Right ventricle myocardium superior (tissue), 1 donor: ENCODE results near the gene EPB41. TPM values are rescaled to one million over a fixed set of nuclear protein-coding genes. Genes with fewer than 3 reads are reported as not detected.
"Not testable (repeated sequence)": the region's sequence is repeated elsewhere in the genome, so short reads cannot be mapped to it uniquely, and the experiment has no call there.

Source experiments
- ATAC-seq: fragments of 200-7000 bp; cut with Tn5 transposase; one replicate; pipeline ENCODE4 v1.9.1; 2020; ENCODE audit warnings: mild to moderate bottlenecking; ENCODE audit not compliant: poor library complexity
- DNase-seq: peaks from one replicate; pipeline ENCODE4 v3.0.0-alpha.2; 2020
- intact Hi-C: fragments of 100-400 bp; cut with DNase I; formaldehyde crosslinking; loops from one replicate; pipeline ENCODE4 v1.11.2; 2022
- total RNA-seq: library from RNA; stranded (reverse); fragmentation: NEBNext Ultra II Directional; extraction: Animal tissue kit (Norgen Biotek cat#: 25700); gene quantifications from one replicate; pipeline ENCODE4 v1.2.1, GENCODE V29; 2021
- donor health status: DM: no; HTN: yes; CAD: no; lungs with severe emphysema.

Gene EPB41
- total RNA-seq, 1 donor from 2014 or later, result 24.0 TPM

DNA sequence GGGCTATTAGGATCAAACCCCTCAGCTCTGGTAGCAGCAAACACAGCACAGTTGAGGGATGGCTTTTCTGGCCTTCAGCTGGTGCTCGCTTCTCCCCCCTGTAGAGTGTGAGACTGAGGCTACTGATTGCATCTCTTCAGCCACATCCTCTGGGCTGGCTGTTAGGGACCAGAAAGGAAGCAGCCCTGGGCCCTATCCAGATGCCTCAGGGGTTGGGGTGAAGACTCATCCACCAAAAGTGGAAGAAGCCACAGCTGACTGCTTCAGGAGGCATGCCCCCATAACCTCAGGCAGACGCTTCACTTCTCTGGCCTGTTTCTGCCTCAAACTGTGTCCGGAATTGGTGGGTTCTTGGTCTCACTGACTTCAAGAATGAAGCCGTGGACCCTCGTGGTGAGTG lies 215.5 kb downstream of the EPB41 start:
- DNase-seq (no peak), ATAC-seq (no peak)
- intact Hi-C loops, result no loop called here

GRCh38 chr1:29131056-29131455 lies 216.7 kb downstream of the EPB41 start:
- DNase-seq, intact Hi-C loops, ATAC-seq: not testable (repeated sequence)

- ATAC-seq, result peak; percentile 29
- peak; percentile 51 for DNase-seq
- intact Hi-C loops, result no loop called here
Measured at GRCh38 chr1:29133861-29134694, 219.7 kb downstream of the EPB41 start.

DNA sequence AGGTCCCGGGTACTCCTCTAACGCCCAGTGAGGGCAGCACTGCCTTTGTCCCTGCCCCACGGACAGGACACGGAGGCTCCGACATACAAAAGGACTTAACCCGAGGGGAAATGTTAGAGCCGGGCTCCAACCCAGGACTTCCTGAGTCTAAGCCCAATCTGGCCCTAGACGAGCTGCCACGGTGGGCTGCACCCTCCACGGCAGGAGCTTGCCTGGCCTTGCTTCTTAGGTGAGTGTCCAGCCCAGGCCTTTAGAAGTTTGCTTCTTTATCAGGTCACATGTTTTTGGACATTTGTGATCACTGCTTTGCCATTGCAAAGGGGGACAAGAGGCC lies 220.3 kb downstream of the EPB41 start:
- ATAC-seq (peak; percentile 16), DNase-seq (no peak)
- intact Hi-C loops, result no loop called here

DNA sequence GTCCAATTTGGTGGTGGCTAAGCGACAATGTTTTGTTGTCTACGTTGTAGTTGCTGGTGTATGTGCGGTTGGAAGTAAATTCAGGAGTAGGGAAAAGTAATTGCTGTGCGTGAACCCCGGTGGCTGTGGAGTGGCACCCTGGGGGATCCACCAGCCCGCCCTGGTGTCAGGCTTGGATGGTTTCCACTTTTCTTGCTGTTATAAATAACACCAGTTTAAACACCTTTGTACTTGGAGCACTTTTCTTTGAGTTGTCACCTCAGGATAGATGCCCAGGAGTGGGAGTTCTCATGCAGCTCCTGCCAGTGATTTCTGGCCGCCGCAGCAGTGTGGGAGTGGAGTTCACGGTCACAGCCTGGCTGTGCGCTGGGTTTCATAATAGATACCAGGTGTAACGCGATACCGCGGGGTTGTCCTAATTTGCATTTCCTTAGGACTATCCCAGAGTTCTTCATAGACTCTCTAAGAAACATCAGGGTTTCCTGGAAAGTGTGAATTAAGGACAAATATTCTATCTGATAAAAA lies 222.1 kb downstream of the EPB41 start:
- intact Hi-C loops, result no loop called here
- DNase-seq (no peak), ATAC-seq (peak; percentile 40)

DNA sequence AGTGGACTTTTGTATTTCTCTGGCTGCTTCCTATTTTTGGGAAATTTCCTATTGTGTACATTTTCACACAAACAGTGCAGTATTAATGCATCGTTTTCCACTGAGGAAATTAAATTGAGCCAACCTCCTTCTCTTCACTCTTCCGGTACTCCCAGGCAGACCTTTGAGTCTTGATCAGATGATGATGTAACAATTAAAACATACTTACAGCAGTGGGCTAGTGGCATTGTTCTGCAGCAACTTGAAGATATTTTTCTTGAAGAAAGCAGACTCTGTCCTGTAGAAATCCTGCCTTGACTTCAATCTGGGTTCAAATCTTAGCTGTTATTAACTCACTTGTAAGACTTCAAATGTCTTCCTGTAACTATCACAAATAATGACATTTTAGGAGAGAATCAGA lies 228.3 kb downstream of the EPB41 start:
- DNase-seq, result no peak
- no peak for ATAC-seq
- intact Hi-C loops, result no loop called here

DNA sequence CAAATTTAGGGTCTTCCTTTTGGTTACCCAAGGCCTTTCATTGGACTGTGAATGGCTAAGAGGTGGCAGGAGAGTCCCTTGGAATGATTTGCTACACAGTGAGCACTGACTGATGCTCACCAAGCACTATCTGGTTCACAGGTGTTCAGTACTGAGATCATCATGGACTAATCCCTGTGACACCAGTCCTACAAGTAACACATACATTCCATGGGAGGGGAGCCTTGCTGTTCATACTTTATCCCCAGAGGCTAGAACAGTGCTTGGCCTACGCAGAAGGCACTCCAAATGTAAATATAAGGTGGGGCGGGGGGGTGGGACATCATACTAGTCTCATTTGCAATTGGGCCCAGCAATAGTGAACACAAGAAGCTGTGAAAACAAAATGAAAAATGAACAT lies 229.8 kb downstream of the EPB41 start:
- DNase-seq, result no peak
- intact Hi-C loops, result no loop called here
- ATAC-seq, result no peak

DNA sequence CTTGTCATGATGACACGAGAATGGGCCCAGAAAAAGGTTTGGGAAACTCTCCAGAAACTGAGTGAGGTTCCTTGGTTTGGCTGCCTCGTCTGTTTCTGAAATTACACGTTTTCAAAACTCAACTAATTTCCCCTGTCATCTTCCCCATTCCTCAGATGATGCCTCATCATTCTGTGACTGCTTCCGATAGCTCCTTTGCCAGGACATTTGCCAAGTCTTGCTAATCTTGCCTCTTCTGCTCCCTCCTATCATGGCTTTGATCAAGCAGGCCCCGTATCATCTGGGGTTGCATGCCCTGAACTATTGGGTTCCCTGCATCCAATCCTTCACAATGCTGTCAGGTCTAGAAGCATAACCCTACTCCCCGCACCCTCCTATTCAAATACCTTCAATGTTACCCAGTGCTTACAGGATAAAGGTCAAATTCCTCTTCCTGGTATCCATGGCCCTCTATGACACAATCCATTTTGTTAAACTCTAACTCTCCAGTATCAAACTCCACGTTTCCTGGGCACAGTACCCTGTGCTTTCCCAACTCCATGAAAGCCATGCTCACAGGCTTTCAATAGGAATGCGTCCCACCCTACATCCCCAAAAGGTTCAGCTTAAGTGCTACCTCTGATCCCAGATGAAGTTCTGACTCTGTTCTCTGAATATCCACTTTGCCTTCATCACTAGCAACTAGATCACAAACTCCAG lies 231.5 kb downstream of the EPB41 start:
- intact Hi-C loops, result no loop called here
- no peak for DNase-seq
- peak; percentile 43 for ATAC-seq

DNA sequence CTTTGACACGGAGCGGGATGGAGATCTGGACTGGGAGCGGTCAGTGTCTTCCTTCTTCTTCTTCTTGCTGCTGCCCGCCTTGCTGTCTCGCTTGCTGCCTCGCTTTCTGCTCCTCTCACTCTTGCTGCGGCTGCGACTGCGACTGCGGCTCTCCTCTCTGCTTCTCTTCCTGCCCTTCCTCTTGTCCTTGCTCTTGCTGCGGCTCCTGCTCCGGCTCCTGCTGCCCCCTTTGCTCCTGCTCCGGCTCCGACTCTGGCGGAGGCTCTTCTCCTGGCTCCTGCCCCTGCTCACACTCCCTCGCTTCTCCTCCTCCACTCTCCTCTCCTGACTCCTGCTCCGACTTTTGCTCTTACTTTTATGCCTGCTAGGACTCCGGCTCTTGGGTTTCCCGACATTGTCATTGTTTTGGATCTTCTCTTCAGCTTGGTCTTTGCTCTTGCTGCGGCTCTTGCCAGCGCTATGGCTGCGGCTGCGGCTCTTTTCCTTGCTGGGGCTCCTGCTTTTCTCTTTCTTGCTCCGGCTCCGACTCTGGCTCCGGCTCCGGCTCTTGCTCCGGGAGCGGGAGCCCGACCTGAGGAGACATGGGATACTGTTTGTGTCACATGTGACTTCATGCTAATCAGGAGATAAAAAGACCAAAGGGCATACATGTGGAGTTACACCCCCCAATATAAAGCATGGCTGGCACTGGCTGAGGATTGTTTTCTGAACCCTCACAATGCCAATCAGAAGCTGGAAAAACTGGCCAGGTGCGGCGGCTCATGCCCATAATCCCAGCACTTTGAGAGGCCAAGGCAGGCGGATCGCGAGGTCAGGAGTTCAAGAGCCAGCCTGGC lies 234.5 kb downstream of the EPB41 start:
- ATAC-seq (no peak), DNase-seq (no peak)
- intact Hi-C loops, result no loop called here

GRCh38 chr1:29150346-29150745 lies 236.0 kb downstream of the EPB41 start:
- intact Hi-C loops, DNase-seq, ATAC-seq: not testable (repeated sequence)

- no peak for DNase-seq
- intact Hi-C loops, result no loop called here
- ATAC-seq, result no peak
Measured at GRCh38 chr1:29152046-29152805, 237.9 kb downstream of the EPB41 start.

GRCh38 chr1:29156543-29157268 lies 242.3 kb downstream of the EPB41 start:
- ATAC-seq, result peak; percentile 62
- DNase-seq, result no peak
- intact Hi-C loops, result no loop called here

GRCh38 chr1:29157269-29157601 lies 242.9 kb downstream of the EPB41 start:
- ATAC-seq, result no peak
- intact Hi-C loops, result no loop called here
- no peak for DNase-seq

DNA sequence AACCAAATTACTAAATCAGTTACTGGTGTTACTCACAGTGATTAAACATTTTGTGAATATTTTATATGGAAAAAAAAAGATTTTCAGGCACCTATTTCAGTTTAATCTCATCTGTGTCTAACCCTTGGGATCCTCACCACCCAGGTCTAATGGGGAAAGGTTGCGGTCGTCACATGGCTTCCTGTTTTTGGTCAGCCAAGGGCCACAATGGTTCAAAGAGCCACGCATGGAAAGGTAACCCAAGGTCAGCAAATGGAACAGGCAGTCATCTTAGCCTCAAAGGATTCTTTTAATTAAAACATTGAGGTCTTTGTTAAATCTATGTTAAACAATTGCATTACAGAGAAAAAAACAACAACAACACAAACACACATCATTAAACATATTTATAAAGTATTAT lies 245.4 kb downstream of the EPB41 start:
- ATAC-seq, result no peak
- no peak for DNase-seq
- intact Hi-C loops, result no loop called here

- no peak for ATAC-seq
- DNase-seq, result no peak
- intact Hi-C loops, result no loop called here
Measured at GRCh38 chr1:29162025-29162424, 247.7 kb downstream of the EPB41 start.

DNA sequence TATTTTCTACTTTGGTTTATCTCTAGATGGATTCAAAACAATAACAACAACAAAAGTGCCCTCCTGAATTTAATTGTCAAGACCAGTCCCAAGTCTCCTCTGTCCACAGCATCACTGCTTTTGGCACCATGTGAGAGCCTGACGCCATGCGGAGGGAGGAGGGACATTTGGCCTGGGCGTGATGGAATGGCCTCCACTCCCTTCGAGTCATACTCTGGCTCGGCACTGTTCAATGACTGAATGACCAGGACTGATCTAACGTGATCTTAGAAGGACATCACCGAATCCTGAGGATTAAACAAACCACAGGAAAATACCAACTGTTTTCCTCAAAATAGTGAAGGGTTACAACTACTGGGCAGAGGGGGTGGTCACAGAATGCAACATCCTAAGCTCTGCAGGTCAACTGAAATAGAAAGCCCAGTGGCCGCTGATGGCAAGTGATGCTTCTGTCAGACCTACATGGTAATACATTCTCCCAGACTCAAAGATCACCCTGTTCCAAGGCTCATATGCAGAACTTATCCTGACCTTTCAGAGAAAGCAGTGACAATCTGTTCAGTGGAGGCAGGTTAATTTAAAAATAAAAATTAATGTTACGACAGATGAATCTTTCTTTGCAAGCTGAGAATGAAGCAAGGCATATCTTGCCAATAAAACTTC lies 248.2 kb downstream of the EPB41 start:
- ATAC-seq (peak; percentile 66), DNase-seq (peak; percentile 63)
- intact Hi-C loops, result no loop called here

- no peak for ATAC-seq
- DNase-seq, result no peak
- intact Hi-C loops, result no loop called here
Measured at GRCh38 chr1:29164588-29164987, 250.2 kb downstream of the EPB41 start.
